Measurements from ENCODE around the gene TENM4. TPM values are rescaled to one million over a fixed set of nuclear protein-coding genes. Genes with fewer than 3 reads are reported as not detected.
A peak's percentile ranks its signal among the peaks of the same experiment; 100 is the strongest.

TENM4 gene
- polyA plus RNA-seq, 1 donor from 2014 or later = 16.8 TPM

DNA sequence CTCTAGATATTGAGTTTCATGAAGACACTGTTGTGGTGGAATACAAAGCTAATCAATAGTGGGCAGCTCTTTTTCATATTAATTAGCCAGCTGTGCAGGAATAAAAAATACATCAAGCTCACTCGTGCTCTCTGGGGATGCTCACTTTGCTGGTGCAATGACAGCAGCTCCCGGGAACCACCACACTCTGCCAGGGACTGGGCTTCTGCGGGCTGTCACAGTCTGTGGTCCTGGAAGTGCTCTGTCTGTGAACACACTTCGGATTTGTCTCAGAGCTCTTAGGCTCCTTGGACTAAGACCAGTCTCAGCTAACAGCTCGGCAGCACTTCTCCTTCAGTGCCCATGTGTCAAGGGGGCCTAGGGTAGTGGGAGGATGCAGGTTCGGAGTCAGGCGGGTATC, 393.5 kb downstream of the TENM4 start:
- Histone ChIP-seq H3K27ac (ENCODE audit: low read length) (no peak overlapping the region), H3K36me3 (ENCODE audit: insufficient read depth, low read length) (peaks cover 3% of the 10 kb centered on the region), H3K79me2 (replicated peaks; ENCODE audit: insufficient read depth, low read length) (no peaks in the 10 kb centered on the region), H3K4me2 (ENCODE audit: low read length) (no peak overlapping the region), H3F3A (ENCODE audit: insufficient read depth, low read length, poor library complexity, severe bottlenecking) (no peaks in the 10 kb centered on the region), H3K9ac (ENCODE audit: low read length) (no peak overlapping the region), H3K4me3 (ENCODE audit: low read length) (no peak overlapping the region), H3K9me2 (ENCODE audit: insufficient read depth, low read length) (no peaks in the 10 kb centered on the region), H2AFZ (ENCODE audit: low read depth, low read length) (no peak overlapping the region), H3K27me3 (ENCODE audit: insufficient read depth, low read depth, low read length) (no peaks in the 10 kb centered on the region), H4K20me1 (ENCODE audit: insufficient read depth) (no peaks in the 10 kb centered on the region), H3K9me3 (ENCODE audit: low read length) (no peaks in the 10 kb centered on the region)
- no peak for TF ChIP-seq SMC3 (conservative IDR thresholded peaks at IDR 0.05; ENCODE audit: poor library complexity)
- TF ChIP-seq MXI1 (conservative IDR thresholded peaks at IDR 0.05; ENCODE audit: poor library complexity, severe bottlenecking) = no peak

GRCh38 chr11:79046366-79046765, 394.5 kb downstream of the TENM4 start:
- H4K20me1 ChIP-seq (ENCODE audit: insufficient read depth) = no peaks in the 10 kb centered on the region
- H3K4me2 ChIP-seq (ENCODE audit: low read length) = no peak overlapping the region
- no peaks in the 10 kb centered on the region for H3K9me2 ChIP-seq (ENCODE audit: insufficient read depth, low read length)
- no peak overlapping the region for H3K27ac ChIP-seq (ENCODE audit: low read length)
- no peak overlapping the region for H2AFZ ChIP-seq (ENCODE audit: low read depth, low read length)
- TF ChIP-seq RAD21 (conservative IDR thresholded peaks at IDR 0.05) (no peak), TAF1 (IDR thresholded peaks at IDR 0.05; ENCODE audit: low read depth) (no peak), POLR2AphosphoS5 (IDR thresholded peaks at IDR 0.05) (no peak), REST (IDR thresholded peaks at IDR 0.05; ENCODE audit: borderline replicate concordance) (no peak), MXI1 (conservative IDR thresholded peaks at IDR 0.05; ENCODE audit: poor library complexity, severe bottlenecking) (no peak), CTCF (IDR thresholded peaks at IDR 0.05; ENCODE audit: poor library complexity, severe bottlenecking) (no peak), EZH2 (IDR thresholded peaks at IDR 0.05; ENCODE audit: borderline replicate concordance, insufficient read depth, low read length, poor library complexity, severe bottlenecking) (no peak), SMC3 (conservative IDR thresholded peaks at IDR 0.05; ENCODE audit: poor library complexity) (no peak)
- no peaks in the 10 kb centered on the region for H3K79me2 ChIP-seq (replicated peaks; ENCODE audit: insufficient read depth, low read length)
- no peak overlapping the region for H3K4me3 ChIP-seq (ENCODE audit: low read length)
- no peak overlapping the region for H3K9ac ChIP-seq (ENCODE audit: low read length)
- H3K9me3 ChIP-seq (ENCODE audit: low read length) = no peaks in the 10 kb centered on the region
- H3K27me3 ChIP-seq (ENCODE audit: insufficient read depth, low read depth, low read length) = no peaks in the 10 kb centered on the region
- H3F3A ChIP-seq (ENCODE audit: insufficient read depth, low read length, poor library complexity, severe bottlenecking) = no peaks in the 10 kb centered on the region
- peaks cover 3% of the 10 kb centered on the region for H3K36me3 ChIP-seq (ENCODE audit: insufficient read depth, low read length)

- H3K27me3 ChIP-seq (ENCODE audit: insufficient read depth, low read depth, low read length) = no peaks in the 10 kb centered on the region
- peaks cover 2% of the 10 kb centered on the region for H3K36me3 ChIP-seq (ENCODE audit: insufficient read depth, low read length)
- H3K9ac ChIP-seq (ENCODE audit: low read length) = no peak overlapping the region
- no peak overlapping the region for H3K27ac ChIP-seq (ENCODE audit: low read length)
- no peaks in the 10 kb centered on the region for H3K9me3 ChIP-seq (ENCODE audit: low read length)
- H3K4me3 ChIP-seq (ENCODE audit: low read length) = no peak overlapping the region
- H3K4me2 ChIP-seq (ENCODE audit: low read length) = no peak overlapping the region
- TF ChIP-seq REST (IDR thresholded peaks at IDR 0.05; ENCODE audit: borderline replicate concordance) (no peak), EZH2 (IDR thresholded peaks at IDR 0.05; ENCODE audit: borderline replicate concordance, insufficient read depth, low read length, poor library complexity, severe bottlenecking) (no peak), EP300 (conservative IDR thresholded peaks at IDR 0.05; ENCODE audit: poor library complexity, severe bottlenecking) (no peak), POLR2AphosphoS5 (IDR thresholded peaks at IDR 0.05) (peak; percentile 8), CTCF (IDR thresholded peaks at IDR 0.05; ENCODE audit: poor library complexity, severe bottlenecking) (no peak)
- H4K20me1 ChIP-seq (ENCODE audit: insufficient read depth) = no peaks in the 10 kb centered on the region
- no peak overlapping the region for H2AFZ ChIP-seq (ENCODE audit: low read depth, low read length)
- H3F3A ChIP-seq (ENCODE audit: insufficient read depth, low read length, poor library complexity, severe bottlenecking) = no peaks in the 10 kb centered on the region
- no peaks in the 10 kb centered on the region for H3K9me2 ChIP-seq (ENCODE audit: insufficient read depth, low read length)
- no peaks in the 10 kb centered on the region for H3K79me2 ChIP-seq (replicated peaks; ENCODE audit: insufficient read depth, low read length)
Measured at GRCh38 chr11:79045800-79046304, 395.0 kb downstream of the TENM4 start.
